Measurements from ENCODE around the gene C2orf42. TPM values are rescaled to one million over a fixed set of nuclear protein-coding genes. Genes with fewer than 3 reads are reported as not detected.
"Not testable (repeated sequence)": the region's sequence is repeated elsewhere in the genome, so short reads cannot be mapped to it uniquely, and the experiment has no call there.

C2orf42 gene
- total and polyA plus RNA-seq, 10 of the 15 experiments (the other 5 are each of a cell fraction or from before 2014, with no cell fraction given): 5.5 to 19.8 (median 11.5) TPM

GRCh38 chr2:70131344-70132143 lies 59.3 kb downstream of the C2orf42 start:
- peak overlapping the region; percentile 95 for H3K9ac ChIP-seq (ENCODE audit: control insufficient read depth, insufficient read depth, low read length)
- intact Hi-C loops (cut with micrococcal nuclease; ENCODE audit: unreplicated experiment): loop anchor here (2.0 kb wide), 1 partner anchor 45 kb away; the partner anchor contains the start of gene PCBP1
- FAIRE-seq; H3K36me3 ChIP-seq (ENCODE audit: control insufficient read depth in 2 of 2, insufficient read depth in 2 of 2, low read length in 1 of 2); BruUV-seq (replicated peaks); H2AFZ ChIP-seq (ENCODE audit: control insufficient read depth, low read depth, low read length); H3K27me3 ChIP-seq (replicated peaks in 1 of 2; ENCODE audit: control insufficient read depth in 2 of 2, insufficient read depth in 2 of 2, low read length in 1 of 2); H3K79me2 ChIP-seq (ENCODE audit: control insufficient read depth, insufficient read depth, low read length); H3K9me3 ChIP-seq (replicated peaks; ENCODE audit: control insufficient read depth, insufficient read depth, low read length); DNase-seq (ENCODE audit: low read depth, low spot score); in situ Hi-C loops (cut with MboI); ATAC-seq; H4K20me1 ChIP-seq (ENCODE audit: control insufficient read depth, insufficient read depth): not testable (repeated sequence)
- SMC1A ChIA-PET (ENCODE audit: uncharacterized antibody, unreplicated experiment): interaction anchor here (0.8 to 13.4 kb wide), 11 partner anchors 10 to 328 kb away, joined by 3 to 311 read pairs (median 27); partner anchors contain the start of genes C2orf42, MXD1 and PCBP1
- H3K4me2 ChIP-seq (ENCODE audit: control insufficient read depth, insufficient read depth): peak overlapping the region; percentile 90
- peak overlapping the region; percentile 67 for H3K4me3 ChIP-seq
- WGBS (ENCODE audit: insufficient coverage, insufficient replicate concordance, low lambda C conversion rate, missing lambda C conversion rate): 53% methylated on average over 17 of the region's 17 CpGs
- H3K27ac ChIP-seq (ENCODE audit: control insufficient read depth, insufficient read depth): peak overlapping the region; percentile 99
- POLR2A ChIA-PET: interaction anchor here (0.5 to 13.8 kb wide), 10 partner anchors 8 to 300 kb away, joined by 3 to 263 read pairs (median 41); partner anchors contain the start of genes MXD1 and PCBP1
- H3K4me1 ChIP-seq (ENCODE audit: control insufficient read depth, insufficient read depth, low read length): peaks cover 59% of the 10 kb centered on the region
- CTCF ChIA-PET: interaction anchor here (1.1 to 6.5 kb wide), 8 partner anchors 11 to 219 kb away, joined by 4 to 54 read pairs (median 12); partner anchors contain the start of gene MXD1
- RAD21 ChIA-PET (ENCODE audit: unreplicated experiment): interaction anchor here (1.5 to 10.5 kb wide), 11 partner anchors 10 to 218 kb away, joined by 3 to 181 read pairs (median 39); partner anchors contain the start of genes MXD1 and PCBP1
- TF ChIP-seq MLLT1 (IDR thresholded peaks at IDR 0.05) (peak; percentile 97), ZNF592 (IDR thresholded peaks at IDR 0.05) (peak; percentile 86; the same call in 1 of the 2 replicates), IKZF1 (conservative IDR thresholded peaks at IDR 0.05) (0 out of 2 replicates have a peak, but pooled peaks have one; percentile 24), SMAD1 (IDR thresholded peaks at IDR 0.05; ENCODE audit: low read depth, partially characterized antibody) (peak; percentile 38), PAX8 (IDR thresholded peaks at IDR 0.05) (peak; percentile 39; the same call in 1 of the 2 replicates), ZNF687 (IDR thresholded peaks at IDR 0.05) (peak; percentile 77; the same call in 1 of the 2 replicates), PKNOX1 (IDR thresholded peaks at IDR 0.05) (peak; percentile 54; the same call in 1 of the 2 replicates)
